Gastroesophageal sphincter (tissue), 3 donors: Measurements from ENCODE around the gene ZNF219.

Experiments used
- CTCF ChIP-seq, 4 experiments: fragments of 200-600 bp in 2 of 4; fragments of 450-650 bp in 2 of 4; sonication (generic) in 1 of 4; IDR thresholded peaks; one replicate each; pipeline ENCODE4 v1.5.1; 2017 to 2019; ENCODE audit warnings: antibody characterized with exemption in 4 of 4, mild to moderate bottlenecking in 2 of 4, moderate library complexity in 2 of 4
- EP300 ChIP-seq: sonication (generic); formaldehyde crosslinking; IDR thresholded peaks from one replicate; pipeline ENCODE4 v1.6.1; 2017; ENCODE audit warnings: antibody characterized with exemption, mild to moderate bottlenecking
- POLR2A ChIP-seq, 2 donors: fragments of 450-650 bp; IDR thresholded peaks; one replicate each; pipeline ENCODE4 v1.6.1; 2017; ENCODE audit warnings: antibody characterized with exemption in 2 of 2, mild to moderate bottlenecking in 2 of 2, moderate library complexity in 1 of 2
- POLR2AphosphoS5 ChIP-seq: sonication (generic); formaldehyde crosslinking; IDR thresholded peaks from one replicate; pipeline ENCODE4 v1.6.1; 2017; ENCODE audit warnings: antibody characterized with exemption

- TF ChIP-seq CTCF (IDR thresholded peaks at IDR 0.05) (no peak), POLR2AphosphoS5 (no peak), POLR2A (IDR thresholded peaks at IDR 0.05) (no peak), EP300 (no peak)
Measured at GRCh38 chr14:21099596-21099985, 1.1 kb upstream of the ZNF219 start.
